ENCODE measurements around the gene POLE. TPM values are rescaled to one million over a fixed set of nuclear protein-coding genes. Genes with fewer than 3 reads are reported as not detected.

The POLE gene
- total RNA-seq, 4 donors from 2014 or later = 19.2 to 28.1 (median 23.9) TPM

DNA sequence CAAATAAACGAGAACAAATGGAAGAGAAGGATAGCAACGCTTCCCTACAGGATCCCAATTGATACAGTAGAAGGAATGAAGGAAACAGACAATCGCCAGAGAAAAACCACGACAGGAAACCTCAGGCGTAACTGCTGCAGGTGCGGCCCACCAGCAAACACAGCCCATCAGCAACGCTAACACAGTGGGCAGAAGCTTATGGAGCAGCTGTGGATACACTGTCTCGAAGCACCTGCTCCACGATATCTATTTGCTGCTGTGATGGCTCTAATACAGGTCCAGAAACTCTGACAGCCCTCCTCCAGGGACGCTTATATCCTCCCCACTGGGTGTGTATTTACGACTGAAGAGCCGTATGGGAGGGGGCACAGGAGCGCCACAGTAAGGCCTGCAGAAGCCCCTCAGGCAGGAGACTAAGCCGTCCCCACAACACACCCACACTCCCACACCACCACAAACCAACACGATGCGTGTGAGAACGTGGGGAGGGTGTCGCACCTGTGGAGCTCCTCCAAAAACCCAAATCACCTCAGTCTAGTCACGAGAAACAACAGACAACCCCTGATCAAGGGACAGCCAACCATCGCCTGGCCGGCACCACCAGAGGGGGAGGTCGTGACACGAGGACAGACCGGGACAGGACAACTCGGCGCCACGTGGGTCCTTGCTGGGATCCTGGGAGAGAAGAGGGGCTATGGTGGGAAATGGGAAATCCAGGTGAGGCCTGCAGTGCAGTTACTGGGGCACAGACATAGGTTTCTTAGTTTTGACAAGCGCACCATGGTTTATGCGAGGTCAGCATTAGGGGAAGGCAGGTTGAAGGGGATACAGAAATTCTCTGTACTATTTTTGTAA lies 24.0 kb downstream of the POLE start:
- H3K27ac ChIP-seq = no peak overlapping the region
- H3K27me3 ChIP-seq = no peaks in the 10 kb centered on the region
- WGBS, 2 donors = 90 to 92% methylated on average over 27 to 28 of the region's 29 CpGs
- H3K4me1 ChIP-seq = no peaks in the 10 kb centered on the region
- intact Hi-C loops (cut with DNase I) = no loop called here
- H3K4me3 ChIP-seq (replicated peaks in 1 of 3) = no peak overlapping the region
- H3K9me3 ChIP-seq = no peaks in the 10 kb centered on the region
- no peak for TF ChIP-seq POLR2A (IDR thresholded peaks at IDR 0.05)
- TF ChIP-seq, protein P1, sequence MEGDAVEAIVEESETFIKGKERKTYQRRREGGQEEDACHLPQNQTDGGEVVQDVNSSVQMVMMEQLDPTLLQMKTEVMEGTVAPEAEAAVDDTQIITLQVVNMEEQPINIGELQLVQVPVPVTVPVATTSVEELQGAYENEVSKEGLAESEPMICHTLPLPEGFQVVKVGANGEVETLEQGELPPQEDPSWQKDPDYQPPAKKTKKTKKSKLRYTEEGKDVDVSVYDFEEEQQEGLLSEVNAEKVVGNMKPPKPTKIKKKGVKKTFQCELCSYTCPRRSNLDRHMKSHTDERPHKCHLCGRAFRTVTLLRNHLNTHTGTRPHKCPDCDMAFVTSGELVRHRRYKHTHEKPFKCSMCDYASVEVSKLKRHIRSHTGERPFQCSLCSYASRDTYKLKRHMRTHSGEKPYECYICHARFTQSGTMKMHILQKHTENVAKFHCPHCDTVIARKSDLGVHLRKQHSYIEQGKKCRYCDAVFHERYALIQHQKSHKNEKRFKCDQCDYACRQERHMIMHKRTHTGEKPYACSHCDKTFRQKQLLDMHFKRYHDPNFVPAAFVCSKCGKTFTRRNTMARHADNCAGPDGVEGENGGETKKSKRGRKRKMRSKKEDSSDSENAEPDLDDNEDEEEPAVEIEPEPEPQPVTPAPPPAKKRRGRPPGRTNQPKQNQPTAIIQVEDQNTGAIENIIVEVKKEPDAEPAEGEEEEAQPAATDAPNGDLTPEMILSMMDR (IDR thresholded peaks at IDR 0.05) = no peak
- H3K36me3 ChIP-seq = peaks cover 11 to 38% of the 10 kb centered on the region in 2 donors
- no peak for DNase-seq

DNA sequence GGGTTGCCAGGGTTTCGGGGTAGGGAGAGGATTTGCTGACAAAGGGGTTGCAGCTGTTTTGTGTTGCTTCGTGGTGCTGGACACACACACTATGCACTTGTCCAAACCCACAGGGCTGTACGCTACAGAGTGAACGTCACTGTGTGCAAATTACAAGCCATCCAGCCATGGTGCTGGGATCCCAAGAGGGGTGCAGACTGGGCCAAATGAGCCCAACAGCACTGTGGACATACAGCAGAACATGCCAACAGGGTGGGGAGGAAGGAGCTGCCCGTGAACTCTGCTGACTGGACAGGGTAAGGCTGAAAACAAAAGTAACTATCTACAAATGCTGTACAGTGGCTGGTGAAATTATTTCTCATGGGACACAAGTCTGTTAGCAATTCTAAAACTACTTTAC lies 25.2 kb downstream of the POLE start:
- 67 to 78% methylated on average over 5 of the region's 5 CpGs for WGBS, 2 donors
- Histone ChIP-seq H3K9me3 (no peaks in the 10 kb centered on the region), H3K4me3 (replicated peaks in 1 of 3) (no peak overlapping the region), H3K4me1 (no peaks in the 10 kb centered on the region), H3K27ac (no peak overlapping the region), H3K36me3 (peaks cover 11 to 37% of the 10 kb centered on the region in 2 donors), H3K27me3 (no peaks in the 10 kb centered on the region)
- TF ChIP-seq, protein P1 (IDR thresholded peaks at IDR 0.05) = no peak
- TF ChIP-seq POLR2A (IDR thresholded peaks at IDR 0.05) = no peak
- no peak for DNase-seq
- intact Hi-C loops (cut with DNase I) = no loop called here

DNA sequence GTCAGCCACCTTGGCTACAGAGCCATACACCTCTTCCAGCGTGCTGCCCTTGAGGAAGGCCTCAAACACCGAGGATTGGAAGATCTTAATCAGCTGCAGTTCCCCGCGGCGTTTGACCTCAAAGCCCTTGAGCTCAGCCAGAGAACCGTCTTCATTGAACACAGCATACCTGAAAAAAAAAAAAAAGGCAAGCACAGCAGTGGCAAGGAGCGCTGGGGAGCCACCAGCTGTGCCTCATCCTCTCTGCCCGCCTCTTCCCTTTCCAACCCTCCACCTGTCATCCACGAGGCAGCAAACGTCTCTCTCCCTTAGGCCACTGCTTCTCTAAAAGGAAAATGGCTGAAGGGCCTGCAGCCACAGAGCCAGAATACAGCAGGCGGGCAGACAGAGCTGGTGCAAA lies 26.1 kb downstream of the POLE start:
- intact Hi-C loops (cut with DNase I) = no loop called here
- 84 to 88% methylated on average over 11 of the region's 11 CpGs for WGBS, 2 donors

DNA sequence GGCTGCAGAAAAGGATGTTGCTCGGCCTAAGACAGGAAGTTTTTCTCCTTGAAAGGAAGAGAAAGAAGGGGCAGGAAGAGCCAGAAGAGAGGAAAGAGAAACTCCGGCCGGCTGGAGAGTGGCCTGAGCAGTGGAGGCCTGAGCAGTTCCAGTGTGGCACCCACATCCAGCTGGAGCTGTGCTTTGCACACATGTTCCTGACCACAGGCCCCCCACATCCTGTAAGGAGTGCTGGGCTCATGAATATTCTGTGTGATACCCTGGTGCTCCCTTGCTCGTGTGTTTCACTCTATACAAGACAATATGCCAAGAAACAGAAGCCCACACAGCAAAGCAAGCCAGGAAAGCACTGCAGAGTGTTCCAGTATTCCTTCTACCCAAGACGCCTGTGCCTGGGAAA lies 27.1 kb downstream of the POLE start:
- WGBS, 2 donors = 76 to 92% methylated on average over 5 of the region's 5 CpGs
- no peak for DNase-seq
- intact Hi-C loops (cut with DNase I) = no loop called here
- Histone ChIP-seq H3K4me3 (replicated peaks in 1 of 3) (no peak overlapping the region), H3K4me1 (no peaks in the 10 kb centered on the region), H3K9me3 (no peaks in the 10 kb centered on the region), H3K36me3 (peaks cover 19 to 39% of the 10 kb centered on the region in 2 donors), H3K27ac (no peak overlapping the region), H3K27me3 (no peaks in the 10 kb centered on the region)
- TF ChIP-seq, protein P1 (IDR thresholded peaks at IDR 0.05) = no peak
- no peak for TF ChIP-seq POLR2A (IDR thresholded peaks at IDR 0.05)

More for the DNA sequence above, 26.1 kb downstream of the POLE start:
- peaks cover 19 to 39% of the 10 kb centered on the region in 2 donors for H3K36me3 ChIP-seq
- no peaks in the 10 kb centered on the region for H3K27me3 ChIP-seq
- H3K9me3 ChIP-seq = no peaks in the 10 kb centered on the region
- H3K27ac ChIP-seq = no peak overlapping the region
- TF ChIP-seq, protein P1 (IDR thresholded peaks at IDR 0.05) = no peak
- no peak for TF ChIP-seq POLR2A (IDR thresholded peaks at IDR 0.05)
- no peaks in the 10 kb centered on the region for H3K4me1 ChIP-seq
- H3K4me3 ChIP-seq (replicated peaks in 1 of 3) = no peak overlapping the region
- no peak for DNase-seq

DNA sequence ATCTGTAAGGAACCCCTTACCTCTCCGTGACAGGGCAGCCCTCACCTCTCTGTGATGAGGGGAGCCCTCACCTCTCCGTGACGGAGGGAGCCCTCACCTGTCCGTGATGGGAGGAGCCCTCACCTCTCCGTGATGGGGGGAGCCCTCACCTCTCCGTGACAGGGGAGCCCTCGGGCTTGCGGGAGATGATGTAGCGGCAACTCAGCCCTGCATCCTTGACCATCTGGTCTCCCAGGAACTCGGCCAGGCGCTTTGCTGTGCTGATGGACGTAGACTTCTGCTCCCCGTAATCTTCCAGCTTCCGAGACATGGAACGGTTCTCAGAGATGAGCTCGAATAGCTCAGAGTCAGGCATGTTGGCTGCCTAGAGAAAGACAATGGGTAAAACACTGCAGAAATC lies 28.0 kb downstream of the POLE start:
- intact Hi-C loops (cut with DNase I) = no loop called here
- DNase-seq = no peak
- Histone ChIP-seq H3K4me1 (no peaks in the 10 kb centered on the region), H3K9me3 (no peaks in the 10 kb centered on the region), H3K4me3 (replicated peaks in 1 of 3) (no peak overlapping the region), H3K36me3 (peaks cover 19 to 45% of the 10 kb centered on the region in 2 donors), H3K27me3 (no peaks in the 10 kb centered on the region), H3K27ac (no peak overlapping the region)
- WGBS, 2 donors = 79 to 91% methylated on average over 8 to 15 of the region's 16 CpGs
- TF ChIP-seq, protein P1 (IDR thresholded peaks at IDR 0.05) = no peak
- TF ChIP-seq POLR2A (IDR thresholded peaks at IDR 0.05) = no peak

Data from thyroid gland (tissue), 4 donors.